Naive thymus-derived CD4-positive, alpha-beta T cell (primary cell): ENCODE results near the gene KLHL10. TPM values are rescaled to one million over a fixed set of nuclear protein-coding genes. Genes with fewer than 3 reads are reported as not detected.
A peak's percentile ranks its signal among the peaks of the same experiment; 100 is the strongest.

ENCODE experiments used
- ATAC-seq: fragments of 150-1000 bp; cut with Tn5 transposase; 2 replicates; pipeline ENCODE4 v1.10.0; 2021; ENCODE audit warnings: mild to moderate bottlenecking, moderate library complexity
- CTCF ChIA-PET: fragments of 350-600 bp; sonication (Branson Sonifier 250); formaldehyde crosslinking; loops from one replicate; lab custom pipeline; 2021; ENCODE audit warnings: antibody characterized with exemption; lab: Charles Lee
- POLR2A ChIA-PET: fragments of 350-600 bp; sonication (Branson Sonifier 250); formaldehyde crosslinking; loops from one replicate; lab custom pipeline; 2021; ENCODE audit warnings: antibody characterized with exemption, inconsistent platforms; lab: Charles Lee
- DNase-seq, 9 donors: peaks; one replicate each; pipeline versions ENCODE4 v3.0.0 to v3.0.0-alpha.2; 2020 to 2022; ENCODE audit warnings: mixed read lengths in 1 of 9
- H3K27ac ChIP-seq: one replicate; pipeline ENCODE4 v1.7.0; 2013; ENCODE audit warnings: mild to moderate bottlenecking, low read depth, low read length, moderate library complexity
- H3K27me3 ChIP-seq, 2 donors: one replicate each; pipeline ENCODE4 v1.7.0; 2013; ENCODE audit warnings: low read length in 2 of 2, mild to moderate bottlenecking in 2 of 2, moderate library complexity in 2 of 2; ENCODE audit not compliant: control insufficient read depth in 2 of 2, insufficient read depth in 2 of 2
- H3K36me3 ChIP-seq, 3 experiments: 1 replicate in 2 of 3; 2 replicates in 1 of 3; pipeline ENCODE4 v1.7.0; 2013; ENCODE audit warnings: low read length in 3 of 3, mild to moderate bottlenecking in 3 of 3, moderate library complexity in 1 of 3; ENCODE audit not compliant: insufficient read depth in 3 of 3, control insufficient read depth in 2 of 3
- H3K4me1 ChIP-seq, 2 donors: one replicate each; pipeline ENCODE4 v1.7.0; 2013; ENCODE audit warnings: low read length in 2 of 2, mild to moderate bottlenecking in 2 of 2, moderate library complexity in 1 of 2; ENCODE audit not compliant: control insufficient read depth in 2 of 2, insufficient read depth in 2 of 2
- H3K4me3 ChIP-seq: 2 replicates; pipeline ENCODE4 v1.7.0; 2013; ENCODE audit warnings: mild to moderate bottlenecking, low read length
- H3K9me3 ChIP-seq, 3 experiments: 1 replicate in 2 of 3; 2 replicates in 1 of 3; pipeline ENCODE4 v1.7.0; 2013; ENCODE audit warnings: low read length in 3 of 3; ENCODE audit not compliant: control insufficient read depth in 2 of 3
- H3K27ac Mint-ChIP-seq, 9 donors: one replicate each; pipeline ENCODE4 v1.8.0; 2020 to 2022; ENCODE audit warnings: mixed read lengths in 9 of 9, mild to moderate bottlenecking in 8 of 9, moderate library complexity in 5 of 9, inconsistent platforms in 2 of 9
- H3K27me3 Mint-ChIP-seq, 5 donors: one replicate each; pipeline ENCODE4 v1.8.0; 2021 to 2022; ENCODE audit warnings: mixed read lengths in 5 of 5, mild to moderate bottlenecking in 1 of 5
- H3K36me3 Mint-ChIP-seq, 5 donors: one replicate each; pipeline ENCODE4 v1.8.0; 2020 to 2022; ENCODE audit warnings: mixed read lengths in 5 of 5, mild to moderate bottlenecking in 3 of 5, inconsistent platforms in 1 of 5
- H3K4me1 Mint-ChIP-seq, 7 donors: one replicate each; pipeline ENCODE4 v1.8.0; 2020 to 2022; ENCODE audit warnings: mixed read lengths in 7 of 7, mild to moderate bottlenecking in 3 of 7, inconsistent platforms in 1 of 7
- H3K4me3 Mint-ChIP-seq, 10 donors: one replicate each; pipeline ENCODE4 v1.8.0; 2020 to 2022; ENCODE audit warnings: mild to moderate bottlenecking in 10 of 10, mixed read lengths in 10 of 10, moderate library complexity in 6 of 10, inconsistent platforms in 2 of 10
- H3K9me3 Mint-ChIP-seq, 11 donors: one replicate each; pipeline ENCODE4 v1.8.0; 2020 to 2022; ENCODE audit warnings: mixed read lengths in 11 of 11, mild to moderate bottlenecking in 4 of 11, inconsistent platforms in 1 of 11, moderate library complexity in 1 of 11
- intact Hi-C, 2 donors: fragments of 100-400 bp; cut with micrococcal nuclease; formaldehyde crosslinking; loops; one replicate each; pipeline ENCODE4 v1.15.1; 2023
- polyA plus RNA-seq, 2 donors: library from polyadenylated mRNA; unstranded; fragments of 300-500 nt; fragmentation: Illumina TruSeq; gene quantifications; one replicate each; pipeline ENCODE4 v1.2.3, GENCODE V29; 2021
- total RNA-seq, 6 experiments: library from RNA in 5 of 6; stranded (reverse) in 5 of 6; gene quantifications; 1 replicate in 5 of 6; 2 replicates in 1 of 6; pipeline ENCODE4 v1.2.3 and lab custom pipeline; 2021 to 2026

KLHL10 gene
- not detected for total RNA-seq
- polyA plus RNA-seq, result not detected
- not detected for total RNA-seq (lab: John Stamatoyannopoulos, UW)

DNA sequence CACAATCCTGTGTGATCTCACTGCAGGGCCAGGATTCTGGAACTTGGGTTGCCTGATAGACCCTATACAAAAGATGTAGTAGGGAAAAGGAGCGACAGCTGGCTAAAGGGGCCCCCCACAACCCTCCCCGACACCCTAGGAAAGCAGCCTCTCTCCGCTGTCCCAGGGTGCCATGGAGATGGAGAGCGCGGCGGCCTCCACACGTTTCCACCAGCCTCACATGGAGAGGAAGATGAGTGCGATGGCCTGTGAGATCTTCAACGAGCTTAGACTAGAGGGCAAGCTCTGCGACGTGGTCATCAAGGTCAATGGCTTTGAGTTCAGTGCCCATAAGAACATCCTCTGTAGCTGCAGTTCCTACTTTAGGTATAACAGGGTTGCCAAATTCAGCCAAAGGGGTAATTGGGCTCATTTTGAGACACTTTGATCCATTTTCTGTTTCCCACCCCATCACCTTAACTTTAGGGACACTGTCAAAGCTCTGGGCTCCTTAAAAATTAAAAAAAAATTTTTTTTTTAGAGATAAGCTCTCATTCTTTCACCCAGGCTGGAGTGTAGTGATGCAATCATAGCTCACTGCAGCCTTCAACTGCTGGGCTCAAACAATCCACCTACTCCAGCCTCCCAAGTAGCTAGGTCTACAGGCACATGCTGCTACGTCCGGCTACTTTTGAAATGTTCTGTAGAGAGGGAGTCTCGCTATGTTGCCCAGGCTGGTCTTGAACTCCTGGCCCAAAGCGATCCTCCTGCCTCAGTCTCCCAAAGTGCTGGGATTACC is at the start of gene KLHL10:
KLHL10 (plus strand) TSS at position 65 of the 778 bp plus-strand sequence; CDS start at position 173, 108 bp downstream.
- ATAC-seq (no peak), DNase-seq (no peak)
- ChIA-PET POLR2A (interaction anchor here (0.6 to 3.7 kb wide), 2 partner anchors 26 to 880 kb away, joined by 3 to 17 read pairs; partner anchors contain the start of gene KLHL11), CTCF (no interaction called here)
- H3K4me3 Mint-ChIP-seq, result peak within 1 kb of the TSS; percentile 77 to 92 (median 86)
- Histone ChIP-seq H3K9me3 (no peaks in the 10 kb centered on the region), H3K4me1 (peaks cover 9 to 14% of the 10 kb centered on the region in 2 donors), H3K36me3 (no peaks in the 10 kb centered on the region), H3K4me3 (peak within 1 kb of the TSS; percentile 62), H3K27ac (peak within 1 kb of the TSS; percentile 81), H3K27me3 (no peaks in the 10 kb centered on the region)
- H3K4me1 Mint-ChIP-seq, result peaks cover 10 to 21% (median 16%) of the 10 kb centered on the region in 7 donors
- H3K9me3 Mint-ChIP-seq, result no peaks in the 10 kb centered on the region
- peak within 1 kb of the TSS; percentile 67 to 92 (median 83) for H3K27ac Mint-ChIP-seq
- intact Hi-C loops, result no loop called here
- peaks cover 0 to 4% (median 0%) of the 10 kb centered on the region in 5 donors for H3K27me3 Mint-ChIP-seq
- H3K36me3 Mint-ChIP-seq, result peaks cover 0 to 5% (median 0%) of the 10 kb centered on the region in 5 donors

DNA sequence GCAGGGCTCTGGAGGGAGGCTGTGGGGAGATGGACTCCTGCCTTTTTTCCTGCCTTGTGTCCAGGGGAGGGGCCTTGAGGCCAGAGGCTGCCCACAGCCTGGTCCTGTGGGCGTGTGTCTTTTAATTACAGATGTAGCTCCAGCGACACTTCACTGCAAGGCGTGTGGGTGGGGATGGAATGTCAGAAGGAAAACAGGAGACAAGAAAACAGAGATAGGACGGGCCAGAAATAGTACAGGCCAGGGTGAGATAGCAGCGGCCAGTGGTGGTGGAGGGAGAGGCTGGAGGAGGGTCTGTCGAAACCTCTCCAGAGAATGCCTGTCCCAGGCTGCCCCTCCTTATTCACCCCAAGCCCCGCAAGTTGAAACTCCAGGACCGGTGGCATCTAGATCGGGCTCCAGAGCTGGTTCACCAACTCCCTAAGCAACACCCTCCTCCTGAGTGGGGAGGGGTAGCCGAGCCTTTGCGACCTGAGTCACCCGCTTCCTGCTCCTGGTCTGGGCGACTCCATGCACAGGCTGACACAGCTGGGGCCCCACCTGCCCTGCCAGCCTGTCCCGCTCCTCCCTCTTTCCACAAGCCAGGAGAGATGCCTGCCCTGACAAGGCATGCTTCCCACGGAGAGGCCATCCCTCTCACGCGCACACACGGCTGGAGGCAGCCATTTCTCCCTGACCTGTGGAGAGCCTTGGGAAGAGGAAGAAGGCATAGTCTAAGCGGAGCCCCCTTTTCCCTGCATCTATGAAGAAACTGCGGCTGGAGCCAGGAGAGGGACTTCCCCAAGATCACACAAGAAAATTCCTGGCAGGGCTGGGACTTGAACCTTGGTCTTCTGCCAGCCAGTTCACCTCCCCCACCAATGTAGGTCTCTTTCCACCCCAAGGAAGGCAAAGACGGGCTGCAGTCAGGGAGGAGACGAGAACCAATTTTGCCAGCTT is 44.5 kb upstream of the KLHL10 start:
- Histone ChIP-seq H3K36me3 (no peaks in the 10 kb centered on the region), H3K27ac (no peak overlapping the region), H3K4me3 (no peak overlapping the region), H3K4me1 (no peaks in the 10 kb centered on the region), H3K9me3 (no peaks in the 10 kb centered on the region), H3K27me3 (no peaks in the 10 kb centered on the region)
- intact Hi-C loops, result no loop called here
- POLR2A ChIA-PET, result interaction anchor here (0.6 kb wide), 1 partner anchor 105 kb away, joined by 4 read pairs; the partner anchor contains the start of gene EIF1
- H3K27me3 Mint-ChIP-seq, result peaks cover 0 to 16% (median 0%) of the 10 kb centered on the region in 5 donors
- no peak for DNase-seq
- H3K4me1 Mint-ChIP-seq, result peaks cover 7 to 19% (median 13%) of the 10 kb centered on the region in 7 donors
- no peaks in the 10 kb centered on the region for H3K9me3 Mint-ChIP-seq
- no peak overlapping the region for H3K27ac Mint-ChIP-seq
- CTCF ChIA-PET, result interaction anchor here (0.7 kb wide), 1 partner anchor 278 kb away, joined by 4 read pairs; no protein-coding TSS in a partner anchor
- ATAC-seq, result no peak
- H3K36me3 Mint-ChIP-seq, result no peaks in the 10 kb centered on the region
- no peak overlapping the region for H3K4me3 Mint-ChIP-seq

DNA sequence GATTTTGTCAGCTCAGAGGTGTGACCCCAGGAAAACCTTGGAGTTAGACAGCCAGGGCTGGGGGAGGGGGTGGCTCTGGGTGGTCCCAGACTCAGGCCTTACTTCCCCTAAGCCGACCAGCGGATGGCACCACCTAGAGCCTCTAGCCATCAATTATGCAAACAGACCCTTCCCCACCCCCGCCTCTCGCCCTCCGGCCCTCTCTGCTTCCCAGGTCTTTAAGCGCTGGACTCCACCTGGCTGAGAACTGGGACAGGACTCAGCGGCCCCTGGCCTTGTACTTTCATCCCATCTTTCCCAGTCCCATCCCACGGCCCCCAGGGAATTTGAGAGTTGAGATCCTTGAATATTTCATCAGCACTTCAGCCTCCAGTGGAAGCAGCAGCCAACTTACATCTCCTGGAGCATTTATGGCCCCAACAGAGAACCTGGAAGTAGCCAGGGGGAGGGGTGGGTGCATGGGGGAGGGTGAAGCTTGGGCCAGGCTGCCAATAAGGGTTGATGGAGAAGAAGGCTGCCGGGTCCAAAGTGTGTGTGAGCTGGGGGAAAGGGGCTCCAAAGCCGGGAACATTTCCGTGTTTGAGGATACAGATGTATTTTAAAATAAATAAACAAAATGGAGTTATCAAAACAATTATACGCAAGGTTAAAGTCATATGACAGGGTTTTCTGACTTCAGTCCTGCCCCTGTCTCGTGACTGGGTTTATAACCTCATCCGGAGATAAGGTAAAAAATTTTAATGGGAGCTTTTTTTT is 43.7 kb upstream of the KLHL10 start:
- CTCF ChIA-PET, result interaction anchor here (0.6 kb wide), 1 partner anchor 8 kb away, joined by 4 read pairs; the partner anchor contains the start of gene JUP
- no peak overlapping the region for H3K27ac Mint-ChIP-seq
- Histone ChIP-seq H3K9me3 (no peaks in the 10 kb centered on the region), H3K4me3 (no peak overlapping the region), H3K27ac (no peak overlapping the region), H3K4me1 (no peaks in the 10 kb centered on the region), H3K36me3 (no peaks in the 10 kb centered on the region), H3K27me3 (no peaks in the 10 kb centered on the region)
- no peak overlapping the region for H3K4me3 Mint-ChIP-seq
- peaks cover 0 to 13% (median 6%) of the 10 kb centered on the region in 7 donors for H3K4me1 Mint-ChIP-seq
- H3K9me3 Mint-ChIP-seq, result no peaks in the 10 kb centered on the region
- H3K27me3 Mint-ChIP-seq, result peaks cover 0 to 11% (median 0%) of the 10 kb centered on the region in 5 donors
- no peak for DNase-seq
- POLR2A ChIA-PET, result no interaction called here
- H3K36me3 Mint-ChIP-seq, result no peaks in the 10 kb centered on the region
- ATAC-seq, result no peak
- intact Hi-C loops, result no loop called here

DNA sequence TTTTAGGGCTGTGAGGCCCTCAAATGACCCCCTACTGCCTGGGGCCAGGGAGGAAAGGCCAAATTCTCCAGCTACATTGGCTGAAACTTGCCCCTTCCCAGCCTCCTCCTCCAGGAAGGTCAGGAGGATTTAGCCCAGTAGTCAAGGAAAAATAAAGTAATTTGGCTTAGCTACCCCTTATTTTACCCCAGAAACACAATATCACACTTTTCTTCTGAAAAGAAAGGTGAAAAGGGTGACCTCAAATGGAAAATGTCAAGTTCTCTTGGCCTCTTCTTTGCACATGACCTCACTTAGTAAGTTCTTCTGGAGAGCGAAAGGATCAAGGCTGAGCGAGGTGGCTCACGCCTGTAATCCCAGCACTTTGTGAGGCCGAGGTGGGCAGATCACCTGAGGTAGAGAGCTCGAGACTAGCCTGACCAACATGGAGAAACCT is 43.1 kb upstream of the KLHL10 start:
- Histone ChIP-seq H3K27me3 (no peaks in the 10 kb centered on the region), H3K9me3 (no peaks in the 10 kb centered on the region), H3K4me1 (no peaks in the 10 kb centered on the region), H3K4me3 (no peak overlapping the region), H3K36me3 (no peaks in the 10 kb centered on the region), H3K27ac (no peak overlapping the region)
- ChIA-PET POLR2A (no interaction called here), CTCF (interaction anchor here (0.6 to 0.7 kb wide), 2 partner anchors 8 to 9 kb away, joined by 4 to 7 read pairs; partner anchors contain the start of gene JUP)
- H3K27me3 Mint-ChIP-seq, result peaks cover 0 to 8% (median 0%) of the 10 kb centered on the region in 5 donors
- H3K27ac Mint-ChIP-seq, result no peak overlapping the region
- no peaks in the 10 kb centered on the region for H3K36me3 Mint-ChIP-seq
- no peak overlapping the region for H3K4me3 Mint-ChIP-seq
- peaks cover 0 to 9% (median 6%) of the 10 kb centered on the region in 7 donors for H3K4me1 Mint-ChIP-seq
- DNase-seq (no peak), ATAC-seq (no peak)
- intact Hi-C loops, result no loop called here
- H3K9me3 Mint-ChIP-seq, result no peaks in the 10 kb centered on the region

DNA sequence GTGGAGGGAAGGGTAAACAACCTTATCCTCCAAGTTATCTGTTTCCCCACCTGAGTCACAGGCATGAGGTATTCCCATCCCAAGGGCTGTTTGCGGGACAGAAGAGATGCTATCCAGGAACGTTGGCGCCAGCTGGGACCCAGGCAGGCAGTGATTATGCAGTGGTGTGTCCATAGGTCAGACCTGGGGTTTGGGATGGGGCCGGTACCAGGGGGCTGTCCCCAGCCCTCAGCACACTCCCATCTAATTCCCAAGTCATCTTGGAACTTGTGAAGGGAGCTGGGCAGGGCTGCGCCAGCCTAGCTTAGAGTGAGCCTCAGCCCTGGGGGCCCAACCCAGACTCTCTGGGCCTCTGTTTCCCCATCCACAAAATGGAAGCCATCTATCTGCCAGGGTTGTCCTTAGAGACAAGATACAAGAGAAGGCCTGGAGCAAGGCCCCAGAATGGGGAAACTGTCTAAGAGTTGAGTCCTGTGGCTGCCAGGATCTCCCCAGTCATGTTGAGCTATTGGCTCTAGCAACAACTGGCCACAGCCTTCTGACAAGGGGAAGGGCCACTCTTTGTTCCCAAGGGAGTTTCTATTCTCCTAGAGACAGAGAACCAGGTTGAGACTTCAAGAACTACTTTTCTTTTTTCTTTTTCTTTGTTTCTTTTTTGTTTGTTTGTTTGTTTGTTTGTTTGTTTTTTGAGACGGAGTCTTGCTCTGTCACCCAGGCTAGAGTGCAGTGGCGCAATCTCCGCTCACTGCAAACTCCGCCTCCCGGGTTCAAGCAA is 41.3 kb upstream of the KLHL10 start:
- ATAC-seq (no peak), DNase-seq (no peak)
- Histone ChIP-seq H3K36me3 (no peaks in the 10 kb centered on the region), H3K27ac (no peak overlapping the region), H3K27me3 (no peaks in the 10 kb centered on the region), H3K4me1 (peaks cover 0 to 1% of the 10 kb centered on the region in 2 donors), H3K9me3 (no peaks in the 10 kb centered on the region), H3K4me3 (no peak overlapping the region)
- no peaks in the 10 kb centered on the region for H3K9me3 Mint-ChIP-seq
- ChIA-PET POLR2A (no interaction called here), CTCF (interaction anchor here (0.5 kb wide), 1 partner anchor 10 kb away, joined by 3 read pairs; no protein-coding TSS in a partner anchor)
- peaks cover 0 to 4% (median 0%) of the 10 kb centered on the region in 5 donors for H3K27me3 Mint-ChIP-seq
- no peak overlapping the region for H3K27ac Mint-ChIP-seq
- peaks cover 0 to 5% (median 0%) of the 10 kb centered on the region in 7 donors for H3K4me1 Mint-ChIP-seq
- no peaks in the 10 kb centered on the region for H3K36me3 Mint-ChIP-seq
- H3K4me3 Mint-ChIP-seq, result no peak overlapping the region
- intact Hi-C loops, result no loop called here
